T-helper 2 cell (primary cell): ENCODE data around the gene MEGF9.
"Not testable (repeated sequence)": the region's sequence is repeated elsewhere in the genome, so short reads cannot be mapped to it uniquely, and the experiment has no call there.

Source experiments
- DNase-seq, 5 experiments: peaks; one replicate each; pipeline versions ENCODE4 v3.0.0 to v3.0.0-alpha.2; 2012 to 2022

The MEGF9 gene

DNA sequence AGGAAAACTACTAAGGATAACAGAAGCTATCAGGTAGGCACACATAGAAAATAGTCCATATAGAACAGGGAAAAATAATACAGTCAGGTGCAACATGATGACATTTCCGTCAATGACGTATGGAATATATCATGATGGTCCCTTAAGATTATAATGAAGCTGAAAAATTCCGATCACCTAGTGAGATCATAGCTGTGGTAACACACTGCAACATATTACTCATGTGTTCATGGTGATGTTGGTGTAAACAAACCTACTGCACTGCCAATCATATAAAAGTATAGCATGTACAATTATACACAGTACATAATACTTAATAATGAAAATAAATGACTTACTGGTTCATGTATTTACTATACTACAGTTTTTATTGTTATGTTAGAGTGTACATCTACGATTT, 60.0 kb downstream of the MEGF9 start:
- DNase-seq = no peak

GRCh38 chr9:120653762-120654161, 60.5 kb downstream of the MEGF9 start:
- DNase-seq = no peak

GRCh38 chr9:120652934-120653333, 61.3 kb downstream of the MEGF9 start:
- DNase-seq = no peak

DNA sequence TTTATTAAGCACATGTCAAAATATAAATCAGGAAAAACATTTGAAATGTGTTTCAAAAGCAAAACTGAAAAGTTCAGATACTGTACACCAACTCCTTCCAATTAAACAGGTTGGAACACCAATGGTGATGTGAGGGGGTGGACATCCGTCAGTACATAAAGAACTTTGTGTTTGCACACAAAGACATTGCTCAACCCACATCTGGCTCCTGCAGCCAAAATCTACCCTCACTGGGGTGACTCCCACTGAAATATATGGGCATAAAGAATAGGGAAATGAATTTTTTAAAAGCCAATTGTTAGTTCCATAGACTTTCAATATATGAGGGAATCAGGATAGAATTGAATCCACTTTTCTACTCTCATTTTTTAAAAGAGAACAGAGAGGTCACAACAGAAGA, 63.9 kb downstream of the MEGF9 start:
- no peak for DNase-seq

- DNase-seq = no peak
Measured at GRCh38 chr9:120648581-120649197, 65.6 kb downstream of the MEGF9 start.

DNA sequence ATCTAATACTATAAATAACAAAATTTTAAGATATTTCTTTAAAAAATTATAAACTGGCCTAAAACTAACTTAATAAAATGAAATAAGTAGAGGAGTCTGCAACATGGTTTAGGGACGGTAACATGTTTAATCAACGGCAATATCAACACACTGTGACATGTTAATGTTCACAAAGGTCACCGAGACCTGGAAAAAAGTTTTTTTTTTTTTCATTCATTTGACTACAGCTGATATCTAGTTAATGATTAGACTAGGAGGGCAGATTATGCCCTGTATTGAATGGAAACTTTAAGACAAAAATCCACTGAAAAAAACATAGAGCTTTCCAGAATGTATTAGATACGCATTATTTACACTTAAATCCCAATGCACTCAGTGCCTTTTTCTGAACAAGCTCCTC, 67.3 kb downstream of the MEGF9 start:
- DNase-seq = no peak

GRCh38 chr9:120645760-120646159, 68.5 kb downstream of the MEGF9 start:
- no peak for DNase-seq

- DNase-seq = no peak
Measured at GRCh38 chr9:120643061-120643460, 71.2 kb downstream of the MEGF9 start.

GRCh38 chr9:120642129-120642770, 72.0 kb downstream of the MEGF9 start:
- DNase-seq = no peak

GRCh38 chr9:120640874-120641273, 73.4 kb downstream of the MEGF9 start:
- not testable (repeated sequence) for DNase-seq

- no peak for DNase-seq
Measured at GRCh38 chr9:120640380-120640779, 73.9 kb downstream of the MEGF9 start.

DNA sequence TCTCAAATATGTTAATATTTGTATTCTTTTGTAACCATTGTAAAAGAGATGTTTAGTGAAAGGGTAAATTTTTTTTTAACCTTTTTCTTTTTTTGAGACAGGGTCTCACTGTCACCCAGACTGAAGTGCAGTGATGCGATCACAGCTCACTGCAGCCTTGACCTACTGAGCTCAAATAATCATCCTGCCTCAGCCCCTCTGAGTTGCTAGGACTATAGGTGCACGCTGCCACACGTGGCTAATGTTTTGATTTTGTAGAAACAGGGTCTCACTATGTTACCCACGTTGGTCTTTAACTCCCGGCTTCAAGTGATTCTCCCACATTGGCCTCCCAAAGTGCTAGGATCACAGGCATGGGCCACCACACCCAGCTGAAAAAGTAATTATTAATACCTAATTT, 76.4 kb downstream of the MEGF9 start:
- DNase-seq = no peak

GRCh38 chr9:120636194-120636957, 77.9 kb downstream of the MEGF9 start:
- no peak for DNase-seq

DNA sequence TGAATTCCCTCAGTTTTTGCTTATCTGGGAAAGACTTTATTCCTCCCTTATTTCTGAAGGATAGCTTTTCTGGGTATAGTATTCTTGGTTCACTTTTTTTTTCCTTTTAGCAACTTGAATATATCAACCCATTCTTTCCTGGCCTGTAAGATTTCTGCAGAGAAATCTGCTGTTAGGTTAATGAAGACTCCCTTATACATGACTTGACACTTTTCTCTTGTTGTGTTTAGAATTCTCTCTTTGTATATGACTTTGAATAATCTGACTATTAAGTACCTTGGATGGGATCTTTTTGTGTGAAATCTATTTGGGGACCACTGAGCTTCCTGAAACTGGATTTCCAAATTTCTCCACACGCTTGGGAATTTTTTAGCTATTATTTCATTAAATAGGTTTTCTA, 79.3 kb downstream of the MEGF9 start:
- DNase-seq = no peak

GRCh38 chr9:120630333-120630732, 83.9 kb downstream of the MEGF9 start:
- DNase-seq = no peak

DNA sequence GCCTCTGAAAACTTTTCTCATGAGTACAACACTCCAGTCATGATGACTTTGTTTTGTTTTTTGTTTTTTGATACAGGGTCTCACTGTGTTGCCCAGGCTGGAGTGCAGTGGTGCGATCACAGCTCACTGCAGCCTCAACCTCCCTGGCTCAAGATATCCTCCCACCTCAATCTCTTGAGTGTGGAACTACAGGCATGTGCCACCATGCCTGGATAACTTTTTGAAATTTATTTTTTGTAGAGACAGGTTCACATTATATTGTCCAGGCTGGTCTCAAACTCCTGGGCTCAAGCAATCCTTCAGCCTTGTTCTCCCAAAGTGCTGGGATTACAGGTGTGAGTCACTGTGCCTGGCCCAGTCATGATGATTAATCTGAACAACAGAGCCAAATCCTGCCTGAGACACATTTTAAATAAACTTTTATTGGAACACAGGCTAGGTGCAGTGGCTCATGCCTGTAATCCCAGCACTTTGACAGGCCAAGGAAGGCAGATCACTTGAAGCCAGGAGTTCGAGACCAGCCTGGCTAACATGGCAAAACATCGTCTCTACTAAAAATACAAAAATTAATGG, 85.3 kb downstream of the MEGF9 start:
- DNase-seq = not testable (repeated sequence)

DNA sequence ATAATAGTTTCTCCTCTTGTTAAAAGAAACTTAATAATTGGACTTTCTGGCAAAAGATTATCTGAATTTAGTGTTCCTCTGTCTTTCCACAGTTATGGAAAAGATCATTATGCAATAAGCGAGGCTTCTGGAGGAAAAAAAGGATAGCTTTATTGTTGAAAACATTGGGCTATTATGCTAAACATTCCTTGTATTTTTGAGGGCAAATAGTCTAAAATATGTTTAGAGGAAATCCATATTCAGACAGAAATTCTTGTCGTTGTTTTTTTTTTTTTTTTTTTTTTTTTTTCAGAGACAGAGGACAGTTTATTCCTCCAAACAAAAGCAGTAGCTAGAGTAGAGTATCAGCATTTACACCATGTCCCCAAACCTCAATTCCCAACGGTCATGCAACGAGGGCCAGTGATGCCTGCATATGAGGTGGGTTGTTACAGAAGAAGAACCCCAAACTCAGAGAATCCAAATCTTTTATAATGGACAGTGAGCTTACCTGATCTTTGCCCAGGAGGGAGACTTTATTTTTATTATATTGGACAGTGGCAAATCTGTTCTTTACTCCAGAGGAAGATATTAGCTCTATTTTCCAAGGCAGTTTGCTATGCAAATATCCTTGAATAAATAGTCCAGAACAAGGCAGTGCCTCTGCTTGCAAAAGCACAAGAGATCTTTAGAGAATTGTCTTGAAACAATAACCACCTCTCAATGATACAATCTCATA, 85.9 kb downstream of the MEGF9 start:
- DNase-seq = no peak

DNA sequence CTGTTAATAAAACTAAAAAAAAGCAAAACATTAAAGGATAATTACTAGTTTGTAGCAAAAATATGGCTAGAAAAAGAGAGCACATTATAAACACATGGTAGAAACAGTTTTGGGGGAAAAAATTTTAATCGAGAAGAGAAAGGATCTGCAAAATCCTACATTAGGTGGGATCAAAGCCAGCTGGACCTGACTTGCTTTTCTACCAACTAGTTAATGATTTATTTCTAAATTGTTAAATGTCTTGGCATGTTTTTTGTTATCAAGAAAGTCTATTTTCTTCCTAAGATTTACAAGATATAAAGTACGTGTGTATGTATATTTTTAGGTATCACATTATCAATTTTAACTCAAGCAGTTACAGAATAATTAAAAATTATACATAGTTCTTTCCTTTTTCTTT, 87.2 kb downstream of the MEGF9 start:
- no peak for DNase-seq

- no peak for DNase-seq
Measured at GRCh38 chr9:120626512-120626911, 87.8 kb downstream of the MEGF9 start.

- DNase-seq = no peak
Measured at GRCh38 chr9:120625222-120625621, 89.0 kb downstream of the MEGF9 start.

DNA sequence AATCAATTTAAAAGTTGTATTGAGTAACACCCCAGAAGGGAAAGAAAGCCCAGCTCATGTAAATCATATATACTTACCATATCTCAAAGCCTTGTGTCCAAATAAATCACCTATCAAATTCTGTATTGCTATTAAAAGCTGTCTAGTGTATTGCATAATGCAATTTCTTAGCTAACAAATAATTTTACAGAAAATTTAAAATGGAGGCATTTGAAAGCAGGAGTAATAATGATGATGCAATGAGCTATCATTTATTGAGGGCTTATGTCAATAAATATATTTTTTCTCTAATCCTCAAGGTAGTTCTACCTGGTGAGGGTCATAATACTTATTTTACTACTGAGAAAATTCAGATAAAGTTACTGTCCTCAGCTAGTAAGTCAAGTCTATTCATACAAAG, 91.5 kb downstream of the MEGF9 start:
- DNase-seq = no peak

- no peak for DNase-seq
Measured at GRCh38 chr9:120621941-120622340, 92.3 kb downstream of the MEGF9 start.
